Measurements from ENCODE around the gene ACSS2.

Gene ACSS2

GRCh38 chr20:34976286-34976685 lies 99.9 kb downstream of the ACSS2 start:
- DNase-seq (ENCODE audit: low read depth in 4 of 4, low spot score in 1 of 4): no peak
